ENCODE data around the gene RAPGEF6.
"Not testable (repeated sequence)": the region's sequence is repeated elsewhere in the genome, so short reads cannot be mapped to it uniquely, and the experiment has no call there.

RAPGEF6 gene

GRCh38 chr5:131381777-131382176 lies 253.3 kb downstream of the RAPGEF6 start:
- no peak for FAIRE-seq

- FAIRE-seq, result no peak
These were observed 254.0 kb downstream of the RAPGEF6 start for GRCh38 chr5:131381021-131381420.

- not testable (repeated sequence) for FAIRE-seq
These were observed 254.8 kb downstream of the RAPGEF6 start for GRCh38 chr5:131380238-131380637.

- FAIRE-seq, result no peak
These were observed 255.3 kb downstream of the RAPGEF6 start for GRCh38 chr5:131379723-131380122.

GRCh38 chr5:131378721-131379541 lies 256.1 kb downstream of the RAPGEF6 start:
- no peak for FAIRE-seq

- FAIRE-seq, result no peak
These were observed 257.2 kb downstream of the RAPGEF6 start for GRCh38 chr5:131377785-131378325.

GRCh38 chr5:131377346-131377745 lies 257.7 kb downstream of the RAPGEF6 start:
- FAIRE-seq, result no peak

GRCh38 chr5:131375351-131375750 lies 259.7 kb downstream of the RAPGEF6 start:
- no peak for FAIRE-seq
